GM18951 (cell line): Measurements from ENCODE around the gene FMR1NB.

Experiments
- POLR2A ChIP-seq: IDR thresholded peaks from 4 replicates; pipeline ENCODE4 v1.6.1; 2011; ENCODE audit warnings: mild to moderate bottlenecking; ENCODE audit not compliant: insufficient read length, insufficient read depth; ENCODE audit errors: extremely low read depth
- in situ Hi-C: fragments of 300-500 bp; cut with MboI; formaldehyde crosslinking; loops from one replicate; pipeline ENCODE4 v1.12.0; 2022; ENCODE audit warnings: low sequenced_read_pairs, mixed read lengths, inconsistent platforms; ENCODE audit not compliant: unreplicated experiment

The FMR1NB gene

GRCh38 chrX:147981038-147981752 lies at the start of gene FMR1NB:
Gene FMR1NB, plus strand, starts transcription at chrX:147981337. Its CDS starts 66 bp downstream, at chrX:147981403.
- in situ Hi-C loops: no loop called here
- TF ChIP-seq POLR2A: no peak

- no peak for TF ChIP-seq POLR2A
- in situ Hi-C loops: no loop called here
Observed at GRCh38 chrX:147933815-147934214, 47.3 kb upstream of the FMR1NB start.

GRCh38 chrX:147935156-147935758 lies 45.9 kb upstream of the FMR1NB start:
- TF ChIP-seq POLR2A: no peak
- in situ Hi-C loops: no loop called here

- TF ChIP-seq POLR2A: no peak
- in situ Hi-C loops: no loop called here
Observed at GRCh38 chrX:147945286-147945685, 35.9 kb upstream of the FMR1NB start.

- in situ Hi-C loops: no loop called here
- no peak for TF ChIP-seq POLR2A
Observed at GRCh38 chrX:147948531-147948930, 32.6 kb upstream of the FMR1NB start.

GRCh38 chrX:147950352-147950751 lies 30.8 kb upstream of the FMR1NB start:
- in situ Hi-C loops: no loop called here
- no peak for TF ChIP-seq POLR2A

- in situ Hi-C loops: no loop called here
- TF ChIP-seq POLR2A: no peak
Observed at GRCh38 chrX:147953976-147954375, 27.2 kb upstream of the FMR1NB start.

GRCh38 chrX:147957291-147957690 lies 23.8 kb upstream of the FMR1NB start:
- in situ Hi-C loops: no loop called here
- TF ChIP-seq POLR2A: no peak

- in situ Hi-C loops: no loop called here
- TF ChIP-seq POLR2A: no peak
Observed at GRCh38 chrX:147958291-147958690, 22.8 kb upstream of the FMR1NB start.

GRCh38 chrX:147960722-147961121 lies 20.4 kb upstream of the FMR1NB start:
- in situ Hi-C loops: no loop called here
- TF ChIP-seq POLR2A: no peak

GRCh38 chrX:147962476-147962875 lies 18.7 kb upstream of the FMR1NB start:
- in situ Hi-C loops: no loop called here
- TF ChIP-seq POLR2A: no peak

GRCh38 chrX:147978931-147979330 lies 2.2 kb upstream of the FMR1NB start:
- no peak for TF ChIP-seq POLR2A
- in situ Hi-C loops: no loop called here

GRCh38 chrX:148020329-148020728 lies 39.2 kb downstream of the FMR1NB start:
- TF ChIP-seq POLR2A: no peak
- in situ Hi-C loops: no loop called here

GRCh38 chrX:148024425-148025148 lies 43.5 kb downstream of the FMR1NB start:
- in situ Hi-C loops: no loop called here
- TF ChIP-seq POLR2A: no peak
